ENCODE results near the gene DLG2.

DNA sequence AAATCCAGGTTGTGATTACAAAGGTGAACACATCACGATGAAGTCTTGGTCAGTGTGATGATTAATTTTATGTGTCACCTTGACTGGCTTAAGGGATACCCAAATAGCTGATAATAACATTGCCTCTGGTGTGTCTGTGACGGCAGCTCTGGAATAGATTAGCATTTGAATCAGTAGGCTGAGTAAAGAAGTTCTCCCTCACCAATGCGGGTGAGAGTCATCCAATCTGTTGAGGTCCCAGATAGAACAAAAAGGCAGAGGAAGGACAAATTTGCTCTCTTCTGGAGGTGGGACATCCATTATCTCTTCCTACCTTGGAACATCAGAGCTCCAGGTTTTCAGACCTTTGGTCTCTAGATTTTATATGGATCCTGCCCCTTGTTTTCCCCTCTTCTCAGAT is 1484.7 kb downstream of the DLG2 start:
- TF ChIP-seq, protein P1, sequence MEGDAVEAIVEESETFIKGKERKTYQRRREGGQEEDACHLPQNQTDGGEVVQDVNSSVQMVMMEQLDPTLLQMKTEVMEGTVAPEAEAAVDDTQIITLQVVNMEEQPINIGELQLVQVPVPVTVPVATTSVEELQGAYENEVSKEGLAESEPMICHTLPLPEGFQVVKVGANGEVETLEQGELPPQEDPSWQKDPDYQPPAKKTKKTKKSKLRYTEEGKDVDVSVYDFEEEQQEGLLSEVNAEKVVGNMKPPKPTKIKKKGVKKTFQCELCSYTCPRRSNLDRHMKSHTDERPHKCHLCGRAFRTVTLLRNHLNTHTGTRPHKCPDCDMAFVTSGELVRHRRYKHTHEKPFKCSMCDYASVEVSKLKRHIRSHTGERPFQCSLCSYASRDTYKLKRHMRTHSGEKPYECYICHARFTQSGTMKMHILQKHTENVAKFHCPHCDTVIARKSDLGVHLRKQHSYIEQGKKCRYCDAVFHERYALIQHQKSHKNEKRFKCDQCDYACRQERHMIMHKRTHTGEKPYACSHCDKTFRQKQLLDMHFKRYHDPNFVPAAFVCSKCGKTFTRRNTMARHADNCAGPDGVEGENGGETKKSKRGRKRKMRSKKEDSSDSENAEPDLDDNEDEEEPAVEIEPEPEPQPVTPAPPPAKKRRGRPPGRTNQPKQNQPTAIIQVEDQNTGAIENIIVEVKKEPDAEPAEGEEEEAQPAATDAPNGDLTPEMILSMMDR (conservative IDR thresholded peaks at IDR 0.05; ENCODE audit: low read length), result no peak
- TF ChIP-seq EZH2phosphoT487 (IDR thresholded peaks at IDR 0.05; ENCODE audit: borderline replicate concordance, low read depth, low read length), result no peak
